HEK293 (cell line): ENCODE results near the gene CHMP4B.

ENCODE experiments used
- CTCF ChIA-PET: fragments of 350-600 bp; formaldehyde crosslinking; extraction: SDS; loops from one replicate; lab custom pipeline; 2021; ENCODE audit warnings: antibody characterized with exemption; lab: Yijun Ruan, JAX
- POLR2A ChIA-PET: fragments of 300-600 bp; formaldehyde crosslinking; extraction: SDS; loops from one replicate; lab custom pipeline; 2020; ENCODE audit warnings: antibody characterized with exemption, inconsistent platforms; lab: Yijun Ruan, JAX
- H3K27ac ChIP-seq: fragments of 200-500 bp; sonication (Bioruptor generic); 2 replicates; pipeline ENCODE4 v1.5.1; 2014; ENCODE audit warnings: low read depth, low read length, control low read depth, inconsistent platforms; ENCODE audit errors: extremely low read depth
- H3K36me3 ChIP-seq, 2 experiments: fragments of 200-500 bp in 1 of 2; sonication (Bioruptor generic) in 1 of 2; 1 replicate in 1 of 2; 2 replicates in 1 of 2; pipeline ENCODE4 v1.5.1; 2014 to 2017; ENCODE audit warnings: inconsistent platforms in 2 of 2, low read length in 2 of 2; ENCODE audit not compliant: control insufficient read depth in 2 of 2, insufficient read depth in 1 of 2
- H3K4me1 ChIP-seq: fragments of 200-500 bp; sonication (Bioruptor generic); 2 replicates; pipeline ENCODE4 v1.5.1; 2014; ENCODE audit warnings: mild to moderate bottlenecking, low read length, inconsistent platforms; ENCODE audit not compliant: control insufficient read depth, insufficient read depth
- H3K4me3 ChIP-seq: 2 replicates; pipeline ENCODE4 v1.5.1; 2011; ENCODE audit warnings: low read depth, mild to moderate bottlenecking, control low read depth, low read length, moderate library complexity
- H3K9me3 ChIP-seq: fragments of 200-500 bp; sonication (Bioruptor generic); 2 replicates; pipeline ENCODE4 v1.5.1; 2014; ENCODE audit warnings: low read depth, low read length, inconsistent platforms; ENCODE audit not compliant: control insufficient read depth, insufficient read depth
- KLF9 ChIP-seq: fragments of 450-650 bp; formaldehyde crosslinking; IDR thresholded peaks from 2 replicates; pipeline ENCODE4 v1.5.1; 2016; ENCODE audit warnings: missing biosample characterization, missing genetic modification characterization, low read depth
- OVOL3 ChIP-seq: fragments of 450-650 bp; formaldehyde crosslinking; IDR thresholded peaks from 2 replicates; pipeline ENCODE4 v1.5.1; 2016; ENCODE audit warnings: missing biosample characterization, missing genetic modification characterization
- PRDM2 ChIP-seq: fragments of 450-650 bp; formaldehyde crosslinking; IDR thresholded peaks from 2 replicates; pipeline ENCODE4 v1.5.1; 2016; ENCODE audit warnings: missing biosample characterization, missing genetic modification characterization, borderline replicate concordance
- TCF7L2 ChIP-seq: IDR thresholded peaks from 2 replicates; pipeline ENCODE4 v1.6.1; 2011; ENCODE audit warnings: low read depth, mild to moderate bottlenecking, inconsistent platforms, low read length, moderate library complexity, borderline replicate concordance
- ZBTB8A ChIP-seq: fragments of 450-650 bp; formaldehyde crosslinking; IDR thresholded peaks from 2 replicates; pipeline ENCODE4 v1.5.1; 2016; ENCODE audit warnings: missing biosample characterization, missing genetic modification characterization
- ZFP3 ChIP-seq: fragments of 450-650 bp; formaldehyde crosslinking; IDR thresholded peaks from 2 replicates; pipeline ENCODE4 v1.5.1; 2016; ENCODE audit warnings: low read depth, missing biosample characterization, missing genetic modification characterization
- ZNF112 ChIP-seq: fragments of 450-650 bp; formaldehyde crosslinking; IDR thresholded peaks from 2 replicates; pipeline ENCODE4 v1.5.0; 2017; ENCODE audit warnings: missing biosample characterization, missing genetic modification characterization
- ZNF146 ChIP-seq: fragments of 450-650 bp; formaldehyde crosslinking; IDR thresholded peaks from 2 replicates; pipeline ENCODE4 v1.5.1; 2016; ENCODE audit warnings: missing biosample characterization, missing genetic modification characterization
- ZNF211 ChIP-seq: fragments of 450-650 bp; formaldehyde crosslinking; IDR thresholded peaks from 2 replicates; pipeline ENCODE4 v1.5.1; 2016; ENCODE audit warnings: low read depth, missing biosample characterization, missing genetic modification characterization
- ZNF214 ChIP-seq: fragments of 450-650 bp; formaldehyde crosslinking; IDR thresholded peaks from 2 replicates; pipeline ENCODE4 v1.5.1; 2017; ENCODE audit warnings: missing biosample characterization, mild to moderate bottlenecking, missing genetic modification characterization, borderline replicate concordance
- ZNF280C ChIP-seq: fragments of 450-650 bp; formaldehyde crosslinking; IDR thresholded peaks from 2 replicates; pipeline ENCODE4 v1.5.1; 2016; ENCODE audit warnings: missing biosample characterization, missing genetic modification characterization
- ZNF302 ChIP-seq: fragments of 450-650 bp; formaldehyde crosslinking; IDR thresholded peaks from 2 replicates; pipeline ENCODE4 v1.5.1; 2016; ENCODE audit warnings: missing biosample characterization, missing genetic modification characterization, low read depth
- ZNF37A ChIP-seq: fragments of 450-650 bp; IDR thresholded peaks from 2 replicates; pipeline ENCODE4 v1.5.1; 2018; ENCODE audit warnings: missing biosample characterization, missing genetic modification characterization
- ZNF626 ChIP-seq: fragments of 450-650 bp; sonication (Bioruptor Pico); formaldehyde crosslinking; IDR thresholded peaks from 2 replicates; pipeline ENCODE4 v1.5.1; 2018; ENCODE audit warnings: missing biosample characterization, missing genetic modification characterization, inconsistent platforms
- ZNF677 ChIP-seq: fragments of 450-650 bp; IDR thresholded peaks from 2 replicates; pipeline ENCODE4 v1.5.0; 2018; ENCODE audit warnings: missing biosample characterization, mild to moderate bottlenecking, missing genetic modification characterization, moderate library complexity
- ZNF747 ChIP-seq: fragments of 450-650 bp; formaldehyde crosslinking; IDR thresholded peaks from 2 replicates; pipeline ENCODE4 v1.5.1; 2016; ENCODE audit warnings: missing biosample characterization, missing genetic modification characterization
- ZSCAN5A ChIP-seq: fragments of 450-650 bp; formaldehyde crosslinking; IDR thresholded peaks from 2 replicates; pipeline ENCODE4 v1.5.1; 2016; ENCODE audit warnings: missing biosample characterization, missing genetic modification characterization
- TF ChIP-seq, protein P1 (sequence below): fragments of 450-650 bp; formaldehyde crosslinking; optimal IDR thresholded peaks from 2 replicates; pipeline ENCODE3; 2016; ENCODE audit warnings: missing biosample characterization, mild to moderate bottlenecking, missing genetic modification characterization

The CHMP4B gene

GRCh38 chr20:33858666-33859065 lies 47.5 kb downstream of the CHMP4B start:
- Histone ChIP-seq H3K4me1 (no peaks in the 10 kb centered on the region), H3K4me3 (no peak overlapping the region), H3K27ac (no peak overlapping the region), H3K36me3 (peaks cover 0 to 21% of the 10 kb centered on the region in 2 experiments; a peak in 1 of 3 replicates), H3K9me3 (no peaks in the 10 kb centered on the region)
- CTCF ChIA-PET: interaction anchor here (2.1 to 5.9 kb wide), 2 partner anchors 67 to 211 kb away, joined by 5 to 43 read pairs; no protein-coding TSS in a partner anchor
- TF ChIP-seq KLF9 (tag by site-specific recombination): no peak
- TF ChIP-seq PRDM2 (tag by site-specific recombination): no peak
- TF ChIP-seq ZNF626 (tag by site-specific recombination): no peak
- TF ChIP-seq OVOL3: no peak
- no peak for TF ChIP-seq TCF7L2
- TF ChIP-seq ZNF302 (tag by site-specific recombination): no peak
- no peak for TF ChIP-seq ZFP3 (tag by site-specific recombination)
- TF ChIP-seq ZNF214 (tag by site-specific recombination): no peak
- TF ChIP-seq ZSCAN5A (tag by site-specific recombination): no peak
- no peak for TF ChIP-seq ZNF112 (tag by site-specific recombination)
- no peak for TF ChIP-seq ZNF37A (tag by site-specific recombination)
- TF ChIP-seq, protein P1, sequence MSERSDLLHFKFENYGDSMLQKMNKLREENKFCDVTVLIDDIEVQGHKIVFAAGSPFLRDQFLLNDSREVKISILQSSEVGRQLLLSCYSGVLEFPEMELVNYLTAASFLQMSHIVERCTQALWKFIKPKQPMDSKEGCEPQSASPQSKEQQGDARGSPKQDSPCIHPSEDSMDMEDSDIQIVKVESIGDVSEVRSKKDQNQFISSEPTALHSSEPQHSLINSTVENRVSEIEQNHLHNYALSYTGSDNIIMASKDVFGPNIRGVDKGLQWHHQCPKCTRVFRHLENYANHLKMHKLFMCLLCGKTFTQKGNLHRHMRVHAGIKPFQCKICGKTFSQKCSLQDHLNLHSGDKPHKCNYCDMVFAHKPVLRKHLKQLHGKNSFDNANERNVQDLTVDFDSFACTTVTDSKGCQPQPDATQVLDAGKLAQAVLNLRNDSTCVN (tag by site-specific recombination): no peak
- TF ChIP-seq ZBTB8A (tag by site-specific recombination): no peak
- no peak for TF ChIP-seq ZNF677 (tag by site-specific recombination)
- no peak for TF ChIP-seq ZNF211 (tag by site-specific recombination)
- TF ChIP-seq ZNF146 (tag by site-specific recombination): no peak
- no peak for TF ChIP-seq ZNF747 (tag by site-specific recombination)
- no peak for TF ChIP-seq ZNF280C (tag by site-specific recombination)
- POLR2A ChIA-PET: interaction anchor here (0.6 kb wide), 1 partner anchor 116 kb away, joined by 3 read pairs; no protein-coding TSS in a partner anchor
